ENCODE data around the gene ADAT3.
"Not testable (repeated sequence)": the region's sequence is repeated elsewhere in the genome, so short reads cannot be mapped to it uniquely, and the experiment has no call there.

Gene ADAT3

DNA sequence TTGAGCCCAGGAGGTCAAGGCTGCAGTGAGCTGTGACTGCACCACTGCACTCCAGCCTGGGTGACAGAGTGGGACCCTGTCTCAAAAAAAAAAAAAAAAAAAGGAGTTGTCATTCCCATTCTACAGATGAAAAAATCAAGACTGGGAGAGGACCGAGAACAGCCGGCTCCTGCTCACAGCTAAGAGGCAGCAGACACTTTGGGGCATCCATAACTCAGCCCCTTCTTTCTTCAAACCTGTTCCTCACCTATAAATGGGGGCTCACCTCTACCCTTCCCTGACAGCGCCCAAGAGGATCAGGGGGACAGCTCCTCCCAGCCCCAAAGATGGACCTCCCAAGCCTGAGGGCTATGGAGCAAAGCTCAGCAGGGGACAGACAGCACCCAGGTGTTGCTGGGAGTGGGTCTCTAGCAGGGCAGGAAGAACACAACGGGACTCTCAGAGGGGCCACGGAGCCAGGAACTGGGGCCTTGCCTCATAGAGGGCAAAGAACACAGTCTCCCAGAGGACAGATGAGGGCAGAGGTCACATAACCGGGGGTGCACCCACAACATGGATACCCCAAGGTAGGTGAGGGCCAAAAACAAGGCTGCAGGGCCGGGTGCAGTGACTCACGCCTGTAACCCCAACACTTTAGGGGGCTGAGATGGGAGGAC, 38.4 kb upstream of the ADAT3 start:
- in situ Hi-C loops (cut with HindIII; ENCODE audit: low sequenced_read_pairs) = no loop called here

DNA sequence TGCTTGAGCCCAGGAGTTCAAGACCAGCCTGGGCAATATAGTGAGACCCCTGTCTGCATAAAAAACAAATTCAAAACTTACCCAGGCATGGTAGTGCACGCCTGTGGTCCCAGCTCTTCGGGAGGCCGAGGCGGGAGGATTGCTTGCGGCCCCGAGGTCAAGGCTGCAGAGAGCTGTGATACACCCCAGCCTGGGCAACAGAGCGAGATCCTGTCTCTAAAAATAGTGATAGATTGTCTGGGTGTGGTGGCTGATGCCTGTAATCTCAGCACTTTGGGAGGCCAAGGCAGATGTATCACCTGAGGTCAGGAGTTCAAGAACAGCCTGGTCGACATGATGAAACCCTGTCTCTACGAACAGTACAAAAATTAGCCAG, 37.9 kb upstream of the ADAT3 start:
- in situ Hi-C loops (cut with HindIII; ENCODE audit: low sequenced_read_pairs) = no loop called here

DNA sequence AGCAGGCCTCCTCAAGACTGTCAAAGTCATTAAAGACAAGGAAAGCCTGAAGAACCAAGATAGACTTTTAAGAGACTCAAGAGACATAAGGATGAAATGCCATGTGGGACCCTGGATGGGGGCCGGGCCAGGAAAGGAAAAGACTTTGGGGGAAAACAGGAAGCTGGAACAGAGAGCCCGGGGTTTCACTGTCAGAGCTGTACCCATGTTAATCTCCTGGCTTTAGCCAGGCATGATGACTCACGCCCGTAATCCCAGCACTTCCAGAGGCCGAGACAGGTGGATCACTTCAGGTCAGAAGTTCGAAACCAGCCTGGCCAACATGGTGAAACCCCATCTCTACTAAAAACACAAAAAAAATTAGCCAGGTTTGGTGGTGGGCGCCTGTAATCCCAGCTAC, 36.2 kb upstream of the ADAT3 start:
- in situ Hi-C loops (cut with HindIII; ENCODE audit: low sequenced_read_pairs) = no loop called here

DNA sequence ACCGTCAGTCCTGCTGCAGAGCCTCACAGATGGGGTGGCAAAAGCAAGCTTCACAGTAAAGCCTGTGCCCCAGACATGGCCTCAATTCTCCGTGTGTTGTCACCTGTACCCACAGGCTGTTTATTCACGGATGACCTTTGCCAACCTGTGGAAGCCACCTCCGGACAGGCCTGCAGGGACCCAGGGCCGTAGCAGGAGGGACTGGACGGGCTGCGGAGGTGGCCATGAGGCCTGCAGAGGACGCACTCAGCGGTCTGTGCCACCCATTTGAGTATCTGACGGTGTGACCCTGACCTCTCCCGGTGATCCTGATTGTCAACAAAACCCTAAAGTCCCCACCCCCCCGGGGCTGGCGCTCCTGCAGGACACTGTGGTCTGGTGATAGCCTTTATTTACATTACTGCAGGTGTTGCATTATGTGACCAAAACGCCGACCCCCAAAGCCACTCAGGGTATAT, 34.0 kb upstream of the ADAT3 start:
- in situ Hi-C loops (cut with HindIII; ENCODE audit: low sequenced_read_pairs) = no loop called here

DNA sequence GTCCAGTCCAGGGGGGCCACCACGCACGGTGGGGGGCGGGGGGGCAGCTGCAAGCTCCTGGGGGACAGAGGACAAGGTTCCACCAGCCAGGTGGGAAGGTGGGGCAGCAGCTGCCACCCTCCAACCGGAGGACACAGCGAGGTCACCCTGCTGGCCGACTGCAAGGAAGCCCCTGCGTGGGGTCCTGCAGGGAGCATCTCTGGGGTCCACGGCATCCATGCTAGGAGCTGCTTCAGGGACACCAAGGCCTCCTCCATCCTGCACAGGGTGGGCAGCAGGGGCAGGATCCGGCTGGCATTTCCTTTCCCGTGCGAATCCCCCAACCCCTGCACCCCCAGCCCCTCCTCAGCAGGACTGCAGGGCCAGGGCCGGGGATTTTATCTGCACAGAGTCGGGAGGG, 33.6 kb upstream of the ADAT3 start:
- in situ Hi-C loops (cut with HindIII; ENCODE audit: low sequenced_read_pairs) = no loop called here

DNA sequence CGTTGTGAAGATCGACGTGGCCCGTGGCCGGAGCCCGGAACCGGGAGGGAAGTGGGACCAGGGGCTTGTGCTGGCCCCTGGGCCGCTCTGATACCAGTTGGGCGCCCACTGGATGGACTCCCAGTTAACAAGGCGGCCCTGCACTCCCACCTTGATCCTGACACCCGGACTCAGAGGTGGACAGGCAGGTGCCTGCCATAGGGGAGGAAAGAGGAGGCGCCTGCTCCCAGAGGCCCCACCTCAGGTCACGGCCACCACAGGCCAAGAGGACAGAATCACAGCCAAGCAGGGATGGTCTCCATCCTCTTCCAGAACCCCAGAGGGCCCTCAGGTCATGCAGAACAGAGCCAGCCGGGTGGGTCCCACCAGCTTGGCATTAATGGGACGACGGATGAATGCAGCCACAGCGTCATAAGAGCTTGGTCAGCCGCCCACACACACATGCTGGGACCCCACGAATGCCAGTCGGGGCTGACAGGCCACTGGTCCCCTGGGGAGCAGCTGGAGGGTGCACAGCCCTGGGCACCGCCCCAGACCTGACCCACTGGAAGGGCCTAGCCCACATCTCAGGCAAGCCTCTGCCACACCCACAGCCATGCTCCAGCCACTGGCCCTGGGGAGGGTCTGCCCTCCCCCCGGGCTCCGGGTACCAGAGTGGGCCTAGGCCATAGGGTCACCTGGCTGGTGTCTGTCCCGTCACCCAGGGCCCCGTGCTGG, 32.2 kb upstream of the ADAT3 start:
- in situ Hi-C loops (cut with HindIII; ENCODE audit: low sequenced_read_pairs) = no loop called here

DNA sequence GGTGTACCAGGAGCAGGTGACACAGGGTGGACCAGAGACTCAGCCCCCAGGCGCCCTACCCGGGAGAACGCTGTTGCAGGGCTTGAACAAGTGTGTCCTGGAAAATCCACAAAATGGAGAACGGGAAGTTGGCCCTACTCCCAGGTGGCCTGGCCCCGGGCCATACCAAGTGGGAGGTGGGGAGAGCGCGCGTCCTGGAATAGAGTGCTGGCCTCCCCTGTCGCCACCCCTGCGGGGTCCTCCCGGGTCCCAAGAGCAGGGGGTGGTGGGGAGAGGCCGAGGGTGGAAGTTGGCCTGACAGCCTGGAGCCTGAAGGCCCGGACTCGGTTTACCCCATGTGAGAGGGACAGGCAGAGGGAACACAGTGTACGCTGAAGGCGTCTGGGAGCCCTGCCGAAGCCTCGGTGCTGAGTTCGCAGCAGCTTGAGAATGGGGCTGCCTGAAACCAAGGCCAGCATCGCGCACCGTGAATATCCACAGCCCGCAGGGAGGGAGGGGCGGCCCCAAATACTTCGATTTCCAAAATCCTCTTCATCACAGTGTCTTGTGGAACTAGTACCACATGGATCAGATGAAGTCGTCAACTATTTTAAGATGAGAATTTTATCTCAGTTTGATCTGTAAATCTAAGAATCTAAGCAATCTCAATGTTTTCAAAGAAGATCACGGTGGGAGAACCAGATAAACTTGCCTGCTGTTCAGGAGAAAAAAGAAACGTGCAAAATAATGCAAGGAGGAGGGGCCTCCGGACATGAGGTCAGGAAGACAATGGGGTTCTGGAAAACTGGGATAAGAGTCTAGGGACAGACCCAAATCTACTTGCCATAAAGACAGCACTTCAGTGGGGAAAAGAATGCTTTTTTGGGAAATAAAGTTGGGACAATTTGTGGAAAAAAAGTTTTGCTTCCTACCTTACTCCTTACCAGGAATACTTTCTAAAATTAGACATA, 31.4 kb upstream of the ADAT3 start:
- in situ Hi-C loops (cut with HindIII; ENCODE audit: low sequenced_read_pairs) = no loop called here

DNA sequence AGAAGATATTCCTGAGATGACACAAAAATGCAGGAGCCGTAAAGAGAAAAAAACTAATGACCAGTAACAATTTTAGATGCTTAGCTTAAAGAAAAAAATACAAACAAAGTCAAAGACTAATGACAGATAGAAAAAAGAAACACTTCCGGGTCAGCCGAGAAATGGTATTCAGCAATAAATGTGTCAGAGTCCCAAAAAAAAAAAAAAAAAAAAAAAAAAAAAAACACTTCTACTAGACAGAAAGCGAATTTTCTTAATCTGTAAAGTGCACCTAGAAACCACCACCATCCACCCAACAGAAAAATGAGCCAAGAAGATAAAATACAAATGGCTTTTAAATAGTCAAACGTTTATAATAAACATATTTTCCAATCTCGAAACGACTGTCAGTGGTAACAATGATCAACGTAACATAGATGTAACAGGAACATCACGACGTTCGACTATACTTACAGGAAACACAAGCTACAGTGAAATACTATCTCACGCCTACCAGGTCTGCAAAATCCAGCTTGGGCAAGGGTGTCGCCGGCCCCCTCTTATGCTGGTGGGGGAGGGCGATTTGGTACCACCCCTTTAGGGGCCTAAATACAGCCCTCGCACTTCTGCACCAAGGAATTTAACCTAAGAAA, 30.5 kb upstream of the ADAT3 start:
- in situ Hi-C loops (cut with HindIII; ENCODE audit: low sequenced_read_pairs) = no loop called here

DNA sequence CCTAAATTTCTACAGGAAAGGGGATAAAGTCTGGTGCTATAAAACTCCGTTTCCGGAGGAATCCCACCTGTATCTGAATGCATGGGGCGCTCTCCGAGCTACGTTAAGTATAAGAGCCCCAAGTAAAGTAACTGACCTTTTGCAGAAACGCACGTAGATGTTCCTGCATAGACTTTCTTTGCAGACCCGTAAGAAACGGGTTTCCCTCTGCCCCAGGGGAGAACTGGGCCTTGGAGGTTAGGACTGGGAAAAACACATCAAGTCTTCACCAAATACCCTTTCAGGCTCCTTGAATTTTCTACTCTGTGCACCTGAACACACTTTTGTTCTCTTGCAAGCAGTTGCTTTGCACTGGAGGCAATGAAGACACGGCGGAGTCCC, 29.9 kb upstream of the ADAT3 start:
- in situ Hi-C loops (cut with HindIII; ENCODE audit: low sequenced_read_pairs) = not testable (repeated sequence)

DNA sequence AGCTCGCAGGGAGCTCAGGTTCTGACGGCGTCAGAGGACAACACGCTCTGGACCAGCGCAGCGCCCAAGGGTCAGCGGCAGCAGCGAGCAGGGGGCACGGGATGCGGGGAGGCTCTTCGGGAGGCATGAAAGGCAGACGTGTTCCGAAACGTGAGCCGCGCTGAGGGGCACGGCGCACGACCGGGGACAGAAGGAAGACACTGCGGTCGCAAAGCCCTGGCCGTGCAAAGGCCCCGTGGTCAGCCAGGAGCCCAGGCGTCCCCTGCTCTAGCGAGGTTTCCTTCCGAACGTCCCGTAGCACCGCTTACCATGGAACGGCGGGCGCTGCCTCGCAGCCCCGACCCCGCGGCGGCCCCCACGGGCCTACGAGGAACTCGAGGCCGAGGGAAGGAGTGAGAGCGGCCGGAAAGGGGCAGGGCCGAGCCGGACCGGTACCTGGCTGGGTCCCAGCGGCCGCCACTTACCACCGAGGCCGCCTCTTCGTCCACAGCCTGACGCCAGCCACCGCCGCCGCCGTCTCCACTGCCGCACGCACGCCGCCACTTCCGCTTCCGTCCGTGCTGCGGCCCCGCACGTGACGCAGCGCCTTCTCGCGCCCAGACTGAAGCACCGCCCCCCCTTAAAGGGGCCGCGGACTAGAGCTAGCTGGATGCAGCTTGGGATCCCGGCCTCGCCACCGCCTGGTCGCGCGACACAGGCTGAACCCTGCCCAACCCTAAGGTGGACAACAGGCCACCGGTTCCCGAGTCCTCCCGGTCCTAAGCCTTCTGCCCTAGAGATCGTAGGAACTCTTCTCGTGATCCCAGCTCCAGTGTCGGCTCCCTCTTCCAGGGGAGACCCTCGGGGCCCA, 29.3 kb upstream of the ADAT3 start:
- in situ Hi-C loops (cut with HindIII; ENCODE audit: low sequenced_read_pairs) = no loop called here

DNA sequence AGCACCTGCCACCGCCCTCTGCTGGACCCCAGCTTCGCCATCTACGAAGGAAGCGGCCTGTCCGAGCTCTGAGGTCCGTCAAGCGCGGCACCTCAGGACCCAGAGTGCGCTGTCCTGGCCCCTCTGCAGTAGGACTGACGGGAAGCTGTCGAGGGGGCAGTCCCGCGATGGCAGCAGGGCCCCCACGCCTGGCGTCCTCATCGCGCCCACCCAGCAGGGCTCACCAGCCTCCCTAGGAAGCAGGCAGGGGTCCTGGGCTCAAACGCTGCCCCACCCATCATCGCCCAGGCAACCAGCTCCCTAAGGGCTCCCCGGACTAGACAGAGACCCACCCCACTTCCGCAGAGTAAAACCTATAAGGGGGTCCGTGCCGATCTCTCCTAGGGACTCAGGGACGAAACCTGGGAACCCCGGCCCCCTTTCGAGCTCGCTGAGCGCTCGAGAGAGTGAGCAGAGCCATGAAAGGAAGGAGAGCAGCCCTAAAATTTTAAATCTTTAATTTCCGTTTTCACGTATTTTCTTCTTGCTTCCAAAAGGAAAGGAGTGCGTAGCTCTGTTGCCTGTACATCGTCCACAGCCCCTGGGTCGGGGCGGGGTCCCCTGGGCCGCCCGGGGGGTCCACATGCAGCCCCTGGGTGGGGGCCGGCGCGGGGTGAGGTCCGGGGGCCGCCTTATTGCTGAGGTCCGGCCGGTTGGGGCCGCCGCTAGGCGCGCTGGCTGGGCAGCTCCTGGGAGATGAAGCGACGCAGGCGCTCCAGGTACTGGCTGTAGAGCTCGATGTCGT, 28.5 kb upstream of the ADAT3 start:
- in situ Hi-C loops (cut with HindIII; ENCODE audit: low sequenced_read_pairs) = not testable (repeated sequence)

DNA sequence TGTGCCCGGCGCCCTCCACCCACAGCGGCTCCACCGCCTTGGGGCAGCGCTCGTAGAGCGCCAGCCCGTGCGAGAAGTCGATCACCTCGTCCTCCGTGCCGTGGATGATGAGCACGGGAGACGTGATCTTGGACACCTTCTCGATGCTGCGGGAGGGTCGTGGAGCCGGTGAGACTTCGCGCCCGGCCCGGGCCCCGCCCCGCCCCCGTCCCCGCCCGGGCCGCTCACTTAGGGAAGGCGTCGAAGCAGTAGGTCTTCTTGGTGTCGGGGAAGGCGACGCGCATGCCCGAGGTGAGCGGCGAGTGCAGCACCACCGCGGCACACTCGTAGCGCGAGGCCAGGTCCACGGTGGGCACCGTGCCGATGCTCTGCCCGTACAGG, 27.9 kb upstream of the ADAT3 start:
- in situ Hi-C loops (cut with HindIII; ENCODE audit: low sequenced_read_pairs) = not testable (repeated sequence)

DNA sequence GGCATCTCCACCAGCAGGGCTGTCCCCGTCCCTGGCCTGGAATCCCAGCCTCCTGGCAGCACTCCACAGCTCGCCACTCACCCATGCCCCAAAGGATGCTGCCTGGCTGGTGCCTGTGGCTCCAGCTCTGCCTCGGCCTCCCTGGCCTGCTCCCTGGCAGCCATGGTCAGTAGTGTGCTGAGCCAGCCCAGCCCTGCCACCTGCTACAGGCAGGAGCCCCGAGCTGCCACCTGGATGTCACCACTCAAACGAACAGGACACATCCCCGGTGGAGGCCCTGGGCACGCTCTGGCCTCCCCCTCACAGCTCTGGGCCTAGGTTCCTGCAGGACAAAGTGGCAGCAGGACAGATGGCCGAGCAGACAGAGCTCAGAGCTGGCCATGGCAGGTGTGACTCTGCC, 26.6 kb upstream of the ADAT3 start:
- in situ Hi-C loops (cut with HindIII; ENCODE audit: low sequenced_read_pairs) = not testable (repeated sequence)

DNA sequence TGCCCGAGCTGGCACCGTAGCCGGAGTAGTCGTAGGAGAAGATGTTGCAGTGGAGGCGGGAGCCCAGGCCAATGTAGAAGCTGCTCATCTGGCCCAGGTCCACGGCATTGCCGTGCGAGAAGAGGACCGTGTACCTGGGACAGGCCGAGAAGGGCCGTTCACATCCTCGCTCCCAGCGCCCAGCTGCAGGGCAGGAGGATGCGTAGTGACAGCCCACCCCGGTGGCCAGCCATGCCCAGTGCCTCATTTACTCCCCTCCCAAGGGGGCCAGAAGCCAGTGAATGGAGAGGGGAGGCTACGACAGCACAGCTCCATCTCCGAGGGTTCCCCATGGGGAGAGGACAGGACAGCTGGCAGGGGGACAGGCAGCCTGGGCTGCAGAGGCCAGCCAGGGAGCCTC, 25.2 kb upstream of the ADAT3 start:
- in situ Hi-C loops (cut with HindIII; ENCODE audit: low sequenced_read_pairs) = not testable (repeated sequence)

DNA sequence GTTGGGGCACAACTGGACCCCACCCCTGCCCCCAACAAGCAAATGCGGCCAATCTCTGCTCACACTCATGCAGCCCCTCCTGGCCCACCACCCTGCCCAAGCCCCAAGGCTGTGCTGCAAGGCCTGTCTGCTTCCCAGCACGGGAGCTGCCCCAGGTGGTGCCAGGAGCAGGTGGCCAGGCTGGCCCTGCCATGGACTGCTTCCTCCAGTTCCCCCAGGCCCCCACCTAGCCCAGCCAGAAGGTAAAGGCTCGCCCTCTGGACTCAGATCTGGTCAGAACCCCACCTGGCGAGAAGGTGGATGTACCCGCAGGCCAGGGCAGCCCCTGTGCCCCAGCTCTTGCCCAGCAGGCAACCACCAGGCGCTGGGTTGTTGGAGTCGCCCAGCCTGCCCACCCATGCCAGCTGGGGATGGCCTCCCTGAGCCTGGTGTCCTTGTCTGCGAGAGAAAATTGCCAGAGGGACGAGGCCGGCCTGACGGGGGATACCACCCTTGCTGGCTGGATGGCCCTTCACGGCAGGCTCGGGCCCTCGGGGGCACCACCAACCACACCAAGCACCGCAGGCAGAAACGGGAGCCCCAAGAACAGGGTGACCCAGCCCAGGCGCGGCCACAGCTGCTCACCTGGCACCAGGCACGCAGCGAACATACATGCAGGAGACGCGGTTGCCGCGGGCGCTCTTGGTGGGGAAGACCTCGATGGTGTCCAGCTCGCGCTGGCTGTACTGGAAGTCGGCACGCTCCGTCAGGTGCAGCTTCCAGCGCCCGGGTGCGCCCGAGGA, 24.4 kb upstream of the ADAT3 start:
- in situ Hi-C loops (cut with HindIII; ENCODE audit: low sequenced_read_pairs) = no loop called here

DNA sequence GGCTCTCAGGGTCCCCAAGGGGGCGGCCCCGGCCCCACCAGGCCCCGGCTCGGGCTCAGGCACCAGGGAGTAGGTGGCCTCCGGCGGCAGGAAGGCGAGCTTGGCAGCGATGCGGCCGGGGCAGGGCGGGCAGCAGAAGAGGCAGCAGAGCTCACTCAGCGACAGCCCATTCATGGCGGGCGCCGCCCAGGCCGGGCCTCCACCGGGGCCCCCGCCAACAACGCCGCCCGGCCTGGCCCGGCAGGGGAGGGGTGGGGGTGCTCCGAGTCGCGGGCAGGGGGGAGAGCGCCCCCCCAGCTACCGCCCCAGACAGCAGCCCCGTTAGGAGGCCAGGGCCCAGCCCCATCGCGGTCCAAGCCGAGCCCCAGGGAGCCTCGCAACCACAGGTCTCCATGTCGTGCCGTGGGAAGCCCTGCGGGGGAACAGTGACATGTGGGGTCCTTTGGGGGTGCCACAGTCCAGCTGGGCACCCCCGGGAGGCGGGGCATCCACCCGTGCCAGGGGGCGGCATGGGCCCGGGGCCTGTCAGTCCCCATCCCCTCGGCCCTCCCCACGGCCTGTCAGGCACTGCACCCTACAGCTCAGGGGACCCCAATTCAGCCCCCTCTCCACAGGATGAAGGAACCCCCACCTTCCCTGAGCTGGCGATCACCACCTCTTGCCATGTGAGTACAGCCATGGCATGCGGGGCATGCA, 23.7 kb upstream of the ADAT3 start:
- in situ Hi-C loops (cut with HindIII; ENCODE audit: low sequenced_read_pairs) = not testable (repeated sequence)

DNA sequence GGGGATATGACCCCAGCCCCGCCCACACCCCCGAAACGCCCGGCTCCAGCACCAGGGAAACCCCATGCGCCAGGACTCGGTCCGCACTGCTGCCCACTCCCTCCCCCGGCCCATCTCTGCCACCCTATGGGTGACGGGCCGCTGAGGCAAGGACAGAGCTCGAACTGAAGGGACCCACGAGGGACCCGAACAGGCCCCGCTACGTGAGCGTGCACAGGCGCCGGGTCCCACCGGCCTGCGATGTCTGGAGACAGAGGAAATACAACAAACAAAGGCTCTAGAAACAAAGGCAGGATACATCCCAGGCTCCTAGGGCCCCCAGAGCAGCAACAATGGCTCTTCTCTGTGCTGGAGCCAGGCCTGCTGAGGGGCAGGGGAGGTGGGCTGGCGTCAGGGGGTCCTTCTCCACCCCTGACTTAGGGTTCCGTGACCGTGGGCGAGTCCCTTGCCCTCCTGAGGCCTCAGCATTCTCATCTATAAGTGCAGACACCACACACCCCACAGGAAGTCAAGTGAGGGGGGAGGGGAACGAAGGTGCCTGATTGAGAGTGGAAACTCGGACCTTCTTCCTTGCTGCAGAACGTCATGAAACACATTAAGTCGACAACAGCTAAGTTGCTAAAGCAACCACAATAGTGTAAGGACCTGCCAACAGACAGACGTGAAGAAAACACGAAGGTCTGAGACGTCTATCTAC, 23.0 kb upstream of the ADAT3 start:
- in situ Hi-C loops (cut with HindIII; ENCODE audit: low sequenced_read_pairs) = no loop called here
